ENCODE data around the gene CDRT4.
A peak's percentile ranks its signal among the peaks of the same experiment; 100 is the strongest.
"Not testable (repeated sequence)": the region's sequence is repeated elsewhere in the genome, so short reads cannot be mapped to it uniquely, and the experiment has no call there.

Gene CDRT4

DNA sequence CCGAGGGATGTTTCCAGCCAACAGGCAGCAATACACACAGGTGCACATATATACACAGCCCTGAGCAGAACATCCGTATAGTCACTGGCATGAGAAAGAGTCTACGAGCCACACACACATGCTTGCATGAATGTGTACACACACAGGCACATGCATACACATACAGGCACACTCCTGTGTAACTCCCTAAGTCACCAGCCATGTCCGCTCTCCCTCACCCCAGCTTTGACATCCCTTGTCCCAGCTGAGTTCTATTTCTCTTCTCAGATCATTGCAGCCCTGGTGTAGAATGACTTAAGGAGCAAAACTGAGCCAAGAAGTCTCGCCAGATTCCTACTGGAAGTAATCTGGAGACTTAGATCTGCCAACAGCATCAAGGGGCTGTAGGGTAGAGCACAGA is 13.1 kb downstream of the CDRT4 start:
- Mint-ChIP-seq H3K4me1 (ENCODE audit: low read depth) (no peaks in the 10 kb centered on the region), H3K9me3 (peaks cover 3% of the 10 kb centered on the region), H3K36me3 (ENCODE audit: low read depth) (peaks cover 14% of the 10 kb centered on the region), H3K27ac (no peak overlapping the region), H3K27me3 (no peaks in the 10 kb centered on the region), H3K4me3 (no peak overlapping the region)

- no peak overlapping the region for H3K4me3 Mint-ChIP-seq
- peaks cover 3% of the 10 kb centered on the region for H3K9me3 Mint-ChIP-seq
- no peak overlapping the region for H3K27ac Mint-ChIP-seq
- H3K36me3 Mint-ChIP-seq (ENCODE audit: low read depth): peaks cover 14% of the 10 kb centered on the region
- no peaks in the 10 kb centered on the region for H3K27me3 Mint-ChIP-seq
- no peaks in the 10 kb centered on the region for H3K4me1 Mint-ChIP-seq (ENCODE audit: low read depth)
Measured at GRCh38 chr17:15453782-15454181, 13.6 kb downstream of the CDRT4 start.

- no peaks in the 10 kb centered on the region for H3K27me3 Mint-ChIP-seq
- H3K36me3 Mint-ChIP-seq (ENCODE audit: low read depth): peaks cover 14% of the 10 kb centered on the region
- no peak overlapping the region for H3K4me3 Mint-ChIP-seq
- H3K27ac Mint-ChIP-seq: no peak overlapping the region
- peaks cover 3% of the 10 kb centered on the region for H3K9me3 Mint-ChIP-seq
- no peaks in the 10 kb centered on the region for H3K4me1 Mint-ChIP-seq (ENCODE audit: low read depth)
Measured at GRCh38 chr17:15453246-15453645, 14.2 kb downstream of the CDRT4 start.

GRCh38 chr17:15452746-15453145 is 14.7 kb downstream of the CDRT4 start:
- Mint-ChIP-seq H3K4me1 (ENCODE audit: low read depth) (no peaks in the 10 kb centered on the region), H3K36me3 (ENCODE audit: low read depth) (peaks cover 14% of the 10 kb centered on the region), H3K27ac (no peak overlapping the region)

GRCh38 chr17:15451680-15452079 is 15.7 kb downstream of the CDRT4 start:
- Mint-ChIP-seq H3K4me1 (ENCODE audit: low read depth) (no peaks in the 10 kb centered on the region), H3K27me3 (no peaks in the 10 kb centered on the region), H3K4me3 (no peak overlapping the region), H3K9me3 (peaks cover 3% of the 10 kb centered on the region), H3K36me3 (ENCODE audit: low read depth) (peaks cover 9% of the 10 kb centered on the region), H3K27ac (no peak overlapping the region)

More at GRCh38 chr17:15452746-15453145, 14.7 kb downstream of the CDRT4 start:
- Mint-ChIP-seq H3K9me3 (peaks cover 3% of the 10 kb centered on the region), H3K27me3 (no peaks in the 10 kb centered on the region), H3K4me3 (no peak overlapping the region)

- H3K27ac Mint-ChIP-seq: no peak overlapping the region
- no peaks in the 10 kb centered on the region for H3K27me3 Mint-ChIP-seq
- no peaks in the 10 kb centered on the region for H3K9me3 Mint-ChIP-seq
- H3K4me1 Mint-ChIP-seq (ENCODE audit: low read depth): no peaks in the 10 kb centered on the region
- no peak overlapping the region for H3K4me3 Mint-ChIP-seq
- H3K36me3 Mint-ChIP-seq (ENCODE audit: low read depth): no peaks in the 10 kb centered on the region
Measured at GRCh38 chr17:15448580-15448956, 18.9 kb downstream of the CDRT4 start.

- Mint-ChIP-seq H3K36me3 (ENCODE audit: low read depth) (no peaks in the 10 kb centered on the region), H3K4me3 (no peak overlapping the region), H3K4me1 (ENCODE audit: low read depth) (no peaks in the 10 kb centered on the region), H3K27me3 (no peaks in the 10 kb centered on the region), H3K27ac (no peak overlapping the region), H3K9me3 (no peaks in the 10 kb centered on the region)
Measured at GRCh38 chr17:15447928-15448579, 19.4 kb downstream of the CDRT4 start.

GRCh38 chr17:15446036-15446435 is 21.4 kb downstream of the CDRT4 start:
- Mint-ChIP-seq H3K36me3 (ENCODE audit: low read depth) (peaks cover 9% of the 10 kb centered on the region), H3K27ac (no peak overlapping the region), H3K9me3 (no peaks in the 10 kb centered on the region), H3K4me1 (ENCODE audit: low read depth) (no peaks in the 10 kb centered on the region), H3K4me3 (no peak overlapping the region), H3K27me3 (no peaks in the 10 kb centered on the region)

DNA sequence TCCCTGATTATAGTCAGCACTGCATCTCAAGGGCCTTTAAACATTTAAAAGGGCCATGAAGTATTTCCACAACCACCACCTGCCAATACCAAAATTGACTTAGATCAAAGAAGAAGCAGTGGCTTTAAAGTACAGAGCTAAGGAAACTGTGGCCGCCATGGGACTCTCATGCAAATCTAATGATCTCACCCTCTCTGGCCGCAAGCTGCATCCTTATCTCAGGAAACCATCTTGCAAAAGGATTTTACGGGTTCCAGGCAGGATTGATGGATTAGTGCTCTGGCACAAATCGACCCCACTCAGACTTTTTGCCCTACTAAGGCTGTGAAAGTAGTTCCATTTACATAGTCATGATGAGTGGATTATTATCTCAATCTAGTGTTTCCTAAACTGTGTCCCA is 22.6 kb downstream of the CDRT4 start:
- Mint-ChIP-seq H3K27me3 (no peaks in the 10 kb centered on the region), H3K4me3 (no peak overlapping the region), H3K36me3 (ENCODE audit: low read depth) (peaks cover 17% of the 10 kb centered on the region), H3K27ac (no peak overlapping the region), H3K9me3 (no peaks in the 10 kb centered on the region), H3K4me1 (ENCODE audit: low read depth) (no peaks in the 10 kb centered on the region)

DNA sequence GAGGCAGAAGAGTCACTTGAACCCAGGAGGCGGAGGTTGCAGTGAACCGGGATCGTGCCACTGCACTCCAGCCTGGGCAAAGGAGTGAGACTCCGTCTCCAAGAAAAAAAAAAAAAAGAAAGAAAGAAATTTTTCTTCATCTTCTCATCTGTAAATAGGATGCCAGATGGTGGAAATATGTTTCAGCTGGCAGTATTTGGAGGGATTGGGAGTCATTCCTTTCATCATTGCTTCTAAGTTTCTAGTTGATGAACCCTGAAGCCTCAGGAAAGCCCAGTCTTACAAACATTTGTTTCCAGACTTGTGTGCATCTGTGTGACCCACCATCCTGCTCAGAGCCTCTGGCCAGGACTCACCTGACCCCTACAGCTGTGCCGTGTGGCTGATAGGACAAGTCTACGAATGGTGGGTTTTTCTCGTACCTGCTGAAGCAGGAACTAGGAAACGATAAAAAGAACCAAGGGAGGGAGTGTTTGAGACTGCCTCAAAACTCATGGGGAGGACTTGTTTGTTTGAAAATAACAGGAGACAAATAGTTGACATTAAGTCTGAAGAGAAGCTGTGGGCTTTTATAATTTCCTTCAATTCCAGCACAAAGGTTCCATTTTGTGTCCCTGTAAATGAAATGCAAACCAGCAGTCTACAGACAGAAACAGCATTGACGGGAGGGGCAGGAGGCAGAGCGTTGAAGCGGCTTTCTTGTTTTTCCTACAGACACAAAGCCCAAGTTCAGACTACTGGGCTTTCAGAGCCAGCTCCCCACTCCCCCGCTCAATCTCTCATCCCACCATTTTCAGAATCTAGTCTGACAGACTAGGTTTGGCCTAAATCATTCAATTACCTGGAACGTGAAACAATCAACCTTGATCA is 24.9 kb downstream of the CDRT4 start:
- H3K27ac Mint-ChIP-seq: no peak overlapping the region
- H3K36me3 Mint-ChIP-seq (ENCODE audit: low read depth): peaks cover 35% of the 10 kb centered on the region
- H3K4me3 Mint-ChIP-seq: no peak overlapping the region
- H3K27me3 Mint-ChIP-seq: no peaks in the 10 kb centered on the region
- no peaks in the 10 kb centered on the region for H3K4me1 Mint-ChIP-seq (ENCODE audit: low read depth)
- peaks cover 4% of the 10 kb centered on the region for H3K9me3 Mint-ChIP-seq

DNA sequence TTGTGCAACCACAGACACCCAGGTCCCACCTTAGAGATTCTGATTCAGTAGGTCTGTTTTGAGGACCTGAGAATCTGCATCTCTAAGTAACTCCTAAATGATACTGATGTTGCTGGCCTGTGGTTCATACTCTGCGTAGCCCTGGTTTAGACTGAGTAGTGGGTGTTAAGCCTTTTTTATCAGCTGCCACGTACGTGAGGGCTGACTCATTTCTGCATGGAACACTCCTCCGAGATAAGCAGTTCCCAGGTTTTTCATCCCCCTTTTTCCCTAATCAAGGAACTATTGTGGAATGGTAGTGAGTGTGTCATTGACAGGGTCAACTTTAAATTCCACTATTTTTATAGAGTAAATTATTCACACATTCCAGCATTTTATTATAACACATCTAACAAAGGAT is 26.1 kb downstream of the CDRT4 start:
- Mint-ChIP-seq H3K27ac (no peak overlapping the region), H3K27me3 (no peaks in the 10 kb centered on the region), H3K4me3 (no peak overlapping the region), H3K4me1 (ENCODE audit: low read depth) (peaks cover 10% of the 10 kb centered on the region), H3K9me3 (peaks cover 11% of the 10 kb centered on the region), H3K36me3 (ENCODE audit: low read depth) (peaks cover 45% of the 10 kb centered on the region)

- Mint-ChIP-seq H3K36me3 (ENCODE audit: low read depth) (peaks cover 53% of the 10 kb centered on the region), H3K9me3 (peaks cover 16% of the 10 kb centered on the region), H3K27me3 (no peaks in the 10 kb centered on the region), H3K4me3 (no peak overlapping the region), H3K4me1 (ENCODE audit: low read depth) (peaks cover 12% of the 10 kb centered on the region), H3K27ac (no peak overlapping the region)
Measured at GRCh38 chr17:15440347-15440746, 27.1 kb downstream of the CDRT4 start.

DNA sequence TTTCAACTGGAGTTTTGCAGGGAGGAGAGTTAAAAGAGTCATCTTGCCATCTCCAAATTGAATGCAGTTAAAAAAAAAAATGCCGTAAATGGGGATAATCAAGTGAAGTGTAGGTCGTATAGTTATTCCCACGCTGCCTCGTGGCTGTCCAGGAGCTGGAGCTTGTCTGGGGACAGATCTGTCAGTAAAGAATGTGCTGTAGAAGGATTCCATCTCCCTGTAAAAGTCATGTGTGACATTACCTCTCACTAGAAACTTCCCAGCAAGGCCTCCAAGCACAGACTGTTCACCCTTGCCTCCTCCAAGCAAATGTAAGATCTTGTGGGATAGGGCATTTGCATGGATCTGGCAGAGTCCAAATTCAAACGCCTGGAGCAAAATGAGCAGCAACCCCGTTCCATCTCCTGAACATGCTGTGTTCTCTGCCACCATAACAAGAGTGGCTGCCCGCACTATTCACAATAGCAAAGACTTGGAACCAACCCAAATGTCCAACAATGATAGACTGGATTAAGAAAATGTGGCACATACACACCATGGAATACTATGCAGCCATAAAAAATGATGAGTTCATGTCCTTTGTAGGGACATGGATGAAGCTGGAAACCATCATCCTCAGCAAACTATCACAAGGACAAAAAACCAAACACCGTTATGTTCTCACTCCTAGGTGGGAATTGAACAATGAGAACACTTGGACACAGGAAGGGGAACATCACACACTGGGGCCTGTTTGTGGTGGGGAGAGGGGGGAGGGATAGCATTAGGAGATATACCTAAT is 28.0 kb downstream of the CDRT4 start:
- peaks cover 53% of the 10 kb centered on the region for H3K36me3 Mint-ChIP-seq (ENCODE audit: low read depth)
- not testable (repeated sequence) for H3K27me3 Mint-ChIP-seq

DNA sequence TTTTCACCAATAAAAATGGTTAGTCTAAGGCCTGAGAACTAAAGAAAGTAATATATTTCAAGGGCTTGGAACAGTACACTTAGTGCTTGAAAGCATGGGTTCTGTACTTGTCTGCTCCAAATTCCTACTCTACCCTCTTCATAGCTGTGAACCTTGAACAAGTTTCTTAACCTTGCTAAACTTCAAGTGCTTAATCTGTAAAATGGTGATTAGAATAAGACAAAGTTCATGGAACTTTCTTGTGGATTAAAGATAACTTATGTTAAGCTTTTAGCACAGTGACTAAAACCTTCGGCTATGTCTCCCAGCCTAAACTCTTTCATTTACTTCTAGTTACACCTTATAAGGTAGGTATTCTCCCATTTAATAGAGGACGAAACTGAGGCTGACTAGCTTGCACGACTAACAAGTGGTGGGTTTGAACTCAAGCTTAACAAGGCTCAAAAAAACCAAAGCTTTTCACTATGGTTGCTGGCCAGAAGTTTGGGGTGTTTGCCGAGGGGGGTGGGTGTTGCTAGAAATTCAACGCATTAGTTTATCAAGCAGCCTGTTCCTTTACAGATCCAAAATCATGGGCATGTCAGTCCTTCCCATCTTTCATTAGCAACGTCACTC is 28.8 kb downstream of the CDRT4 start:
- Mint-ChIP-seq H3K36me3 (ENCODE audit: low read depth) (peaks cover 53% of the 10 kb centered on the region), H3K9me3 (peaks cover 16% of the 10 kb centered on the region), H3K4me1 (ENCODE audit: low read depth) (peaks cover 12% of the 10 kb centered on the region), H3K27me3 (no peaks in the 10 kb centered on the region), H3K27ac (no peak overlapping the region), H3K4me3 (no peak overlapping the region)

More for the DNA sequence above, 28.0 kb downstream of the CDRT4 start:
- H3K4me1 Mint-ChIP-seq (ENCODE audit: low read depth): peaks cover 12% of the 10 kb centered on the region
- not testable (repeated sequence) for H3K27ac Mint-ChIP-seq, H3K4me3 Mint-ChIP-seq
- peaks cover 16% of the 10 kb centered on the region for H3K9me3 Mint-ChIP-seq

DNA sequence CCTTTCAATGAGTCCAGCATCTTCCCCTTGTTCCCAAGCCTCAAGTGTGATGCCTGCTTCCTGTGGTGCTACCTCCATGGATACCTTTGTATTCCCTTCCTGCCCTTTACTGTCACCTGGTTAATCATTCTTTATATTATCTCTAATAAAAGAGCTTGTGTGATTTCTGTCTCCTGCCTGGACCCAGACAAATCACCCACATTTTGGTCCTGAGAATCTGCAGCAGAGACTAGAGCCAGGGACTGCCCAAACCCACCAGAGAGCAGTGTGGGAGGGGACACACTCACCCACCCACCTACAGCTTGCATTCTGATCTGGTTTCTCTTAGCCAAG is 30.2 kb downstream of the CDRT4 start:
- peaks cover 12% of the 10 kb centered on the region for H3K4me1 Mint-ChIP-seq (ENCODE audit: low read depth)
- H3K9me3 Mint-ChIP-seq: peaks cover 16% of the 10 kb centered on the region
- no peak overlapping the region for H3K4me3 Mint-ChIP-seq
- H3K27me3 Mint-ChIP-seq: no peaks in the 10 kb centered on the region
- H3K36me3 Mint-ChIP-seq (ENCODE audit: low read depth): peaks cover 50% of the 10 kb centered on the region
- H3K27ac Mint-ChIP-seq: peak overlapping the region; percentile 57
